Upper lobe of right lung (tissue), 1 donor: ENCODE results near the gene TTC6. TPM values are rescaled to one million over a fixed set of nuclear protein-coding genes. Genes with fewer than 3 reads are reported as not detected.

Experiments used
- ATAC-seq: fragments of 200-7000 bp; cut with Tn5 transposase; one replicate; pipeline ENCODE4 v1.9.1; 2020; ENCODE audit warnings: mild to moderate bottlenecking, moderate library complexity
- DNase-seq: peaks from one replicate; pipeline ENCODE4 v3.0.0-alpha.2; 2020
- H3K27ac ChIP-seq: fragments of 200-600 bp; one replicate; pipeline ENCODE4 v1.8.0; 2022
- H3K27me3 ChIP-seq: fragments of 200-600 bp; one replicate; pipeline ENCODE4 v1.8.0; 2022; ENCODE audit warnings: mild to moderate bottlenecking
- H3K36me3 ChIP-seq: fragments of 200-600 bp; one replicate; pipeline ENCODE4 v1.8.0; 2022
- H3K4me1 ChIP-seq: fragments of 200-600 bp; one replicate; pipeline ENCODE4 v1.8.0; 2022
- H3K4me3 ChIP-seq: fragments of 200-600 bp; one replicate; pipeline ENCODE4 v1.8.0; 2022; ENCODE audit warnings: mild to moderate bottlenecking
- H3K9me3 ChIP-seq: fragments of 200-600 bp; one replicate; pipeline ENCODE4 v1.8.0; 2022
- CTCF ChIP-seq: fragments of 200-600 bp; IDR thresholded peaks from one replicate; pipeline ENCODE4 v1.8.0; 2022; ENCODE audit warnings: antibody characterized with exemption
- intact Hi-C: fragments of 100-400 bp; cut with DNase I; formaldehyde crosslinking; loops from one replicate; pipeline ENCODE4 v1.11.0; 2022
- total RNA-seq: library from RNA; stranded (reverse); fragmentation: NEBNext Ultra II Directional; extraction: Animal tissue kit (Norgen Biotek cat#: 25700); gene quantifications from one replicate; pipeline ENCODE4 v1.2.1, GENCODE V29; 2021
- donor health status: DM: no; HTN: yes; CAD: no; lungs with severe emphysema.

The TTC6 gene
- total RNA-seq, 1 donor from 2014 or later = 7.9 TPM

- intact Hi-C loops = no loop called here
- Histone ChIP-seq H3K36me3 (no peaks in the 10 kb centered on the region), H3K9me3 (no peaks in the 10 kb centered on the region), H3K4me3 (peak overlapping the region; percentile 54), H3K27me3 (peaks cover 91% of the 10 kb centered on the region), H3K27ac (peak overlapping the region; percentile 90), H3K4me1 (peaks cover 11% of the 10 kb centered on the region)
- DNase-seq (no peak), ATAC-seq (no peak)
- no peak for TF ChIP-seq CTCF
Measured at GRCh38 chr14:37590428-37591139, 4.8 kb upstream of the TTC6 start.

- intact Hi-C loops = no loop called here
- ATAC-seq (peak; percentile 32), DNase-seq (peak; percentile 81)
- no peaks in the 10 kb centered on the region for H3K9me3 ChIP-seq
- peak overlapping the region; percentile 82 for H3K27ac ChIP-seq
- no peak for TF ChIP-seq CTCF
- H3K4me1 ChIP-seq = peaks cover 13% of the 10 kb centered on the region
- peaks cover 94% of the 10 kb centered on the region for H3K27me3 ChIP-seq
- H3K4me3 ChIP-seq = peak overlapping the region; percentile 54
- H3K36me3 ChIP-seq = no peaks in the 10 kb centered on the region
Measured at GRCh38 chr14:37591311-37591940, 4.0 kb upstream of the TTC6 start.

- H3K4me1 ChIP-seq = peaks cover 13% of the 10 kb centered on the region
- no peaks in the 10 kb centered on the region for H3K36me3 ChIP-seq
- ATAC-seq (peak; percentile 1), DNase-seq (peak; percentile 78)
- peak overlapping the region; percentile 82 for H3K27ac ChIP-seq
- H3K27me3 ChIP-seq = peaks cover 89% of the 10 kb centered on the region
- peak overlapping the region; percentile 54 for H3K4me3 ChIP-seq
- H3K9me3 ChIP-seq = no peaks in the 10 kb centered on the region
- TF ChIP-seq CTCF = no peak
- intact Hi-C loops = no loop called here
Measured at GRCh38 chr14:37591941-37592481, 3.4 kb upstream of the TTC6 start.

GRCh38 chr14:37592482-37593408 is 2.7 kb upstream of the TTC6 start:
- ATAC-seq (no peak), DNase-seq (peak; percentile 73)
- Histone ChIP-seq H3K4me3 (peak overlapping the region; percentile 54), H3K36me3 (no peaks in the 10 kb centered on the region), H3K4me1 (peaks cover 13% of the 10 kb centered on the region), H3K27me3 (peaks cover 89% of the 10 kb centered on the region), H3K9me3 (no peaks in the 10 kb centered on the region), H3K27ac (peak overlapping the region; percentile 82)
- TF ChIP-seq CTCF = no peak
- intact Hi-C loops = no loop called here

- H3K27ac ChIP-seq = peak overlapping the region; percentile 82
- H3K27me3 ChIP-seq = peaks cover 89% of the 10 kb centered on the region
- peak overlapping the region; percentile 54 for H3K4me3 ChIP-seq
- DNase-seq (no peak), ATAC-seq (no peak)
- H3K36me3 ChIP-seq = no peaks in the 10 kb centered on the region
- intact Hi-C loops = no loop called here
- H3K4me1 ChIP-seq = peaks cover 13% of the 10 kb centered on the region
- H3K9me3 ChIP-seq = no peaks in the 10 kb centered on the region
- no peak for TF ChIP-seq CTCF
Measured at GRCh38 chr14:37593511-37594237, 1.8 kb upstream of the TTC6 start.
